ENCODE data around the gene ARHGAP24.
"Not testable (repeated sequence)": the region's sequence is repeated elsewhere in the genome, so short reads cannot be mapped to it uniquely, and the experiment has no call there.

ARHGAP24 gene

GRCh38 chr4:85929961-85930665 is 455.2 kb downstream of the ARHGAP24 start:
- DNase-seq: no peak

GRCh38 chr4:85932500-85933290 is 457.7 kb downstream of the ARHGAP24 start:
- peak; percentile 65 for DNase-seq

- DNase-seq: no peak
Observed at GRCh38 chr4:85933291-85933640, 458.3 kb downstream of the ARHGAP24 start.

GRCh38 chr4:85937507-85937906 is 462.6 kb downstream of the ARHGAP24 start:
- no peak for DNase-seq

- DNase-seq: no peak
Observed at GRCh38 chr4:85938062-85938461, 463.1 kb downstream of the ARHGAP24 start.

GRCh38 chr4:85938902-85939301 is 464.0 kb downstream of the ARHGAP24 start:
- DNase-seq: no peak

GRCh38 chr4:85939595-85939994 is 464.6 kb downstream of the ARHGAP24 start:
- no peak for DNase-seq

- no peak for DNase-seq
Observed at GRCh38 chr4:85940151-85940550, 465.2 kb downstream of the ARHGAP24 start.

- DNase-seq: no peak
Observed at GRCh38 chr4:85942107-85942506, 467.2 kb downstream of the ARHGAP24 start.

- peak; percentile 39 for DNase-seq
Observed at GRCh38 chr4:85946821-85947220, 471.9 kb downstream of the ARHGAP24 start.

GRCh38 chr4:85951099-85951498 is 476.1 kb downstream of the ARHGAP24 start:
- no peak for DNase-seq

GRCh38 chr4:85952528-85952927 is 477.6 kb downstream of the ARHGAP24 start:
- DNase-seq: peak; percentile 10

- DNase-seq: no peak
Observed at GRCh38 chr4:85952972-85953650, 478.2 kb downstream of the ARHGAP24 start.

GRCh38 chr4:85953651-85954018 is 478.7 kb downstream of the ARHGAP24 start:
- peak; percentile 14 for DNase-seq

GRCh38 chr4:85955620-85956292 is 480.8 kb downstream of the ARHGAP24 start:
- DNase-seq: no peak

- DNase-seq: no peak
Observed at GRCh38 chr4:85956293-85956945, 481.5 kb downstream of the ARHGAP24 start.

- no peak for DNase-seq
Observed at GRCh38 chr4:85961887-85962286, 486.9 kb downstream of the ARHGAP24 start.

- DNase-seq: peak; percentile 42
Observed at GRCh38 chr4:85963231-85963630, 488.3 kb downstream of the ARHGAP24 start.

- no peak for DNase-seq
Observed at GRCh38 chr4:85964298-85964697, 489.3 kb downstream of the ARHGAP24 start.

- not testable (repeated sequence) for DNase-seq
Observed at GRCh38 chr4:85965017-85965416, 490.1 kb downstream of the ARHGAP24 start.

- no peak for DNase-seq
Observed at GRCh38 chr4:85965529-85965928, 490.6 kb downstream of the ARHGAP24 start.

- DNase-seq: no peak
Observed at GRCh38 chr4:85966373-85966772, 491.4 kb downstream of the ARHGAP24 start.

- DNase-seq: peak; percentile 75
Observed at GRCh38 chr4:85967872-85968271, 492.9 kb downstream of the ARHGAP24 start.
